ENCODE measurements around the gene LIFR. TPM values are rescaled to one million over a fixed set of nuclear protein-coding genes. Genes with fewer than 3 reads are reported as not detected.

The LIFR gene
- polyA plus RNA-seq, 1 donor from 2014 or later, result 5.8 TPM

- Histone ChIP-seq H2AFZ (ENCODE audit: low read depth, low read length) (no peak overlapping the region), H3K4me2 (ENCODE audit: low read length) (no peak overlapping the region), H3K79me2 (replicated peaks; ENCODE audit: insufficient read depth, low read length) (no peaks in the 10 kb centered on the region), H3K9me2 (ENCODE audit: insufficient read depth, low read length) (no peaks in the 10 kb centered on the region), H3K36me3 (ENCODE audit: insufficient read depth, low read length) (no peaks in the 10 kb centered on the region), H3K27ac (ENCODE audit: low read length) (no peak overlapping the region), H3K27me3 (ENCODE audit: insufficient read depth, low read depth, low read length) (no peaks in the 10 kb centered on the region), H3K4me3 (ENCODE audit: low read length) (no peak overlapping the region), H3K9ac (ENCODE audit: low read length) (no peak overlapping the region), H4K20me1 (ENCODE audit: insufficient read depth) (no peaks in the 10 kb centered on the region), H3K9me3 (ENCODE audit: low read length) (no peaks in the 10 kb centered on the region), H3F3A (ENCODE audit: insufficient read depth, low read length, poor library complexity, severe bottlenecking) (no peaks in the 10 kb centered on the region)
- no peak for TF ChIP-seq MXI1 (conservative IDR thresholded peaks at IDR 0.05; ENCODE audit: poor library complexity, severe bottlenecking)
- no peak for TF ChIP-seq TAF1 (IDR thresholded peaks at IDR 0.05; ENCODE audit: low read depth)
- no peak for TF ChIP-seq EZH2 (IDR thresholded peaks at IDR 0.05; ENCODE audit: borderline replicate concordance, insufficient read depth, low read length, poor library complexity, severe bottlenecking)
- no peak for TF ChIP-seq RAD21 (conservative IDR thresholded peaks at IDR 0.05)
- TF ChIP-seq POLR2AphosphoS5 (IDR thresholded peaks at IDR 0.05), result no peak
- TF ChIP-seq SMC3 (conservative IDR thresholded peaks at IDR 0.05; ENCODE audit: poor library complexity), result no peak
- TF ChIP-seq CTCF (IDR thresholded peaks at IDR 0.05; ENCODE audit: poor library complexity, severe bottlenecking), result no peak
- no peak for TF ChIP-seq REST (IDR thresholded peaks at IDR 0.05; ENCODE audit: borderline replicate concordance)
- TF ChIP-seq EP300 (conservative IDR thresholded peaks at IDR 0.05; ENCODE audit: poor library complexity, severe bottlenecking), result no peak
These were observed 83.9 kb downstream of the LIFR start for GRCh38 chr5:38472541-38472940.

GRCh38 chr5:38471709-38472108, 84.7 kb downstream of the LIFR start:
- Histone ChIP-seq H3K9me3 (ENCODE audit: low read length) (no peaks in the 10 kb centered on the region), H2AFZ (ENCODE audit: low read depth, low read length) (no peak overlapping the region), H3K27me3 (ENCODE audit: insufficient read depth, low read depth, low read length) (no peaks in the 10 kb centered on the region), H3F3A (ENCODE audit: insufficient read depth, low read length, poor library complexity, severe bottlenecking) (no peaks in the 10 kb centered on the region), H3K9me2 (ENCODE audit: insufficient read depth, low read length) (no peaks in the 10 kb centered on the region), H3K27ac (ENCODE audit: low read length) (no peak overlapping the region), H3K9ac (ENCODE audit: low read length) (no peak overlapping the region), H4K20me1 (ENCODE audit: insufficient read depth) (no peaks in the 10 kb centered on the region), H3K4me3 (ENCODE audit: low read length) (no peak overlapping the region), H3K4me2 (ENCODE audit: low read length) (no peak overlapping the region), H3K79me2 (replicated peaks; ENCODE audit: insufficient read depth, low read length) (no peaks in the 10 kb centered on the region), H3K36me3 (ENCODE audit: insufficient read depth, low read length) (no peaks in the 10 kb centered on the region)
- no peak for TF ChIP-seq EZH2 (IDR thresholded peaks at IDR 0.05; ENCODE audit: borderline replicate concordance, insufficient read depth, low read length, poor library complexity, severe bottlenecking)
- TF ChIP-seq REST (IDR thresholded peaks at IDR 0.05; ENCODE audit: borderline replicate concordance), result no peak
- no peak for TF ChIP-seq EP300 (conservative IDR thresholded peaks at IDR 0.05; ENCODE audit: poor library complexity, severe bottlenecking)
- no peak for TF ChIP-seq CTCF (IDR thresholded peaks at IDR 0.05; ENCODE audit: poor library complexity, severe bottlenecking)
- no peak for TF ChIP-seq TAF1 (IDR thresholded peaks at IDR 0.05; ENCODE audit: low read depth)
- no peak for TF ChIP-seq SMC3 (conservative IDR thresholded peaks at IDR 0.05; ENCODE audit: poor library complexity)
- TF ChIP-seq RAD21 (conservative IDR thresholded peaks at IDR 0.05), result no peak

All from neural cell (in vitro differentiated cells).